GM12878 (cell line): ENCODE measurements around the gene DNASE1L1.

Source experiments
- CHD2 ChIP-seq: IDR thresholded peaks from 2 replicates; pipeline ENCODE4 v1.6.1; 2011; ENCODE audit warnings: low read depth, low read length, improper control_type of control experiment, borderline replicate concordance
- DPF2 ChIP-seq: fragments of 450-650 bp; IDR thresholded peaks from 2 replicates; pipeline ENCODE4 v1.6.1; 2017; ENCODE audit warnings: mild to moderate bottlenecking
- EZH2 ChIP-seq: IDR thresholded peaks from 2 replicates; pipeline ENCODE4 v1.6.1; 2012; ENCODE audit warnings: low read depth, mild to moderate bottlenecking, control low read depth, inconsistent platforms, low read length, borderline replicate concordance; ENCODE audit not compliant: control insufficient read depth
- POLR2A ChIP-seq: IDR thresholded peaks from 2 replicates; pipeline ENCODE4 v1.6.1; 2011; ENCODE audit warnings: low read depth, mild to moderate bottlenecking, low read length
- TF ChIP-seq, protein P1 (sequence below), 3 experiments: IDR thresholded peaks in 2 of 3; conservative IDR thresholded peaks in 1 of 3; 2 replicates each; pipeline ENCODE4 v1.5.1; 2011; ENCODE audit warnings: low read depth in 3 of 3, low read length in 3 of 3, mild to moderate bottlenecking in 3 of 3, control low read depth in 2 of 3, moderate library complexity in 2 of 3, inconsistent platforms in 1 of 3, mixed read lengths in 1 of 3; ENCODE audit not compliant: control insufficient read depth in 2 of 3, insufficient read depth in 1 of 3; ENCODE audit errors: extremely low read depth in 1 of 3

DNA sequence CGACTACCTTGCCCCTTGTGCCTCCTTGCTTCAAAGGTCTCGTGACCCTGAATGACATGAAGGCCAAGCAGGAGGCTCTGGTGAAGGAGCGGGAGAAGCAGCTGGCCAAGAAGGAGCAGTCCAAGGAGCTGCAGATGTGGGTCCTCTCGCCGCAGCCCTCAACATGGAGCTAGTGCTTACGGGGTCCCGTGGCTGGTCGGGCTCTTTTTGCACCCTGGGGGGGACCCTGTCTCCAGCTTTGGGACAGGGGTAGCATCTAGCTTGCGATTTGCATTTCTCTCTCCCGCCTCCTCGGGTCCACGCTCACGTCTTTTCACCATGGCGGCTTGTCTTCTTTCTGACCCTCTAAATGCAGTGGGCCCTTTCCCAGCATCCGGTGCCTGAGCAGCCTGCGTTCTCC lies 36.7 kb upstream of the DNASE1L1 start:
- TF ChIP-seq, protein P1, sequence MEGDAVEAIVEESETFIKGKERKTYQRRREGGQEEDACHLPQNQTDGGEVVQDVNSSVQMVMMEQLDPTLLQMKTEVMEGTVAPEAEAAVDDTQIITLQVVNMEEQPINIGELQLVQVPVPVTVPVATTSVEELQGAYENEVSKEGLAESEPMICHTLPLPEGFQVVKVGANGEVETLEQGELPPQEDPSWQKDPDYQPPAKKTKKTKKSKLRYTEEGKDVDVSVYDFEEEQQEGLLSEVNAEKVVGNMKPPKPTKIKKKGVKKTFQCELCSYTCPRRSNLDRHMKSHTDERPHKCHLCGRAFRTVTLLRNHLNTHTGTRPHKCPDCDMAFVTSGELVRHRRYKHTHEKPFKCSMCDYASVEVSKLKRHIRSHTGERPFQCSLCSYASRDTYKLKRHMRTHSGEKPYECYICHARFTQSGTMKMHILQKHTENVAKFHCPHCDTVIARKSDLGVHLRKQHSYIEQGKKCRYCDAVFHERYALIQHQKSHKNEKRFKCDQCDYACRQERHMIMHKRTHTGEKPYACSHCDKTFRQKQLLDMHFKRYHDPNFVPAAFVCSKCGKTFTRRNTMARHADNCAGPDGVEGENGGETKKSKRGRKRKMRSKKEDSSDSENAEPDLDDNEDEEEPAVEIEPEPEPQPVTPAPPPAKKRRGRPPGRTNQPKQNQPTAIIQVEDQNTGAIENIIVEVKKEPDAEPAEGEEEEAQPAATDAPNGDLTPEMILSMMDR (IDR thresholded peaks at IDR 0.05 in 2 of 3, conservative IDR thresholded peaks at IDR 0.05 in 1 of 3; ENCODE audit: control insufficient read depth in 2 of 3, extremely low read depth in 1 of 3, insufficient read depth in 1 of 3, low read depth in 3 of 3, low read length in 3 of 3), result no peak
- no peak for TF ChIP-seq EZH2
- no peak for TF ChIP-seq POLR2A
- TF ChIP-seq DPF2, result no peak
- no peak for TF ChIP-seq CHD2
